CD4-positive, alpha-beta memory T cell (primary cell): ENCODE data around the gene PARP1. TPM values are rescaled to one million over a fixed set of nuclear protein-coding genes. Genes with fewer than 3 reads are reported as not detected.
A peak's percentile ranks its signal among the peaks of the same experiment; 100 is the strongest.

ENCODE experiments used
- CTCF ChIA-PET: fragments of 350-600 bp; sonication (Branson Sonifier 250); formaldehyde crosslinking; loops from one replicate; lab custom pipeline; 2021; ENCODE audit warnings: inconsistent platforms; ENCODE audit not compliant: partially characterized antibody; lab: Charles Lee
- POLR2A ChIA-PET: fragments of 350-600 bp; sonication (Branson Sonifier 250); formaldehyde crosslinking; loops from one replicate; lab custom pipeline; 2021; ENCODE audit not compliant: partially characterized antibody; lab: Charles Lee
- DNase-seq, 5 donors: peaks; one replicate each; pipeline versions ENCODE4 v3.0.0 to v3.0.0-alpha.2; 2020 to 2022; ENCODE audit warnings: mixed read lengths in 1 of 5
- H3K27ac ChIP-seq: one replicate; pipeline ENCODE4 v1.7.0; 2013; ENCODE audit warnings: low read depth, low read length
- H3K27me3 ChIP-seq: 2 replicates; pipeline ENCODE4 v1.7.0; 2013; ENCODE audit warnings: mild to moderate bottlenecking, low read length, moderate library complexity; ENCODE audit not compliant: insufficient read depth
- H3K36me3 ChIP-seq: 2 replicates; pipeline ENCODE4 v1.7.0; 2013; ENCODE audit warnings: mild to moderate bottlenecking, low read length, moderate library complexity; ENCODE audit not compliant: insufficient read depth
- H3K4me1 ChIP-seq: 2 replicates; pipeline ENCODE4 v1.7.0; 2013; ENCODE audit warnings: mild to moderate bottlenecking, low read length, moderate library complexity; ENCODE audit not compliant: insufficient read depth
- H3K4me3 ChIP-seq, 2 donors: one replicate each; pipeline ENCODE4 v1.7.0; 2013; ENCODE audit warnings: low read length in 2 of 2, mild to moderate bottlenecking in 1 of 2
- H3K9me3 ChIP-seq, 2 donors: one replicate each; pipeline ENCODE4 v1.7.0; 2013; ENCODE audit warnings: low read length in 2 of 2, control low read depth in 1 of 2; ENCODE audit not compliant: control insufficient read depth in 1 of 2
- H3K27ac Mint-ChIP-seq, 7 donors: one replicate each; pipeline ENCODE4 v1.8.0; 2020 to 2021; ENCODE audit warnings: mixed read lengths in 7 of 7, mild to moderate bottlenecking in 6 of 7, inconsistent platforms in 3 of 7, moderate library complexity in 3 of 7
- H3K27me3 Mint-ChIP-seq, 2 donors: one replicate each; pipeline ENCODE4 v1.8.0; 2020 to 2021; ENCODE audit warnings: mixed read lengths in 2 of 2
- H3K36me3 Mint-ChIP-seq, 2 donors: one replicate each; pipeline ENCODE4 v1.8.0; 2020 to 2021; ENCODE audit warnings: mixed read lengths in 2 of 2, inconsistent platforms in 1 of 2, mild to moderate bottlenecking in 1 of 2
- H3K4me1 Mint-ChIP-seq, 4 donors: one replicate each; pipeline ENCODE4 v1.8.0; 2020 to 2021; ENCODE audit warnings: mixed read lengths in 4 of 4, mild to moderate bottlenecking in 1 of 4
- H3K4me3 Mint-ChIP-seq, 8 donors: one replicate each; pipeline ENCODE4 v1.8.0; 2020 to 2021; ENCODE audit warnings: mixed read lengths in 8 of 8, mild to moderate bottlenecking in 7 of 8, moderate library complexity in 6 of 8, inconsistent platforms in 3 of 8
- H3K9me3 Mint-ChIP-seq, 8 donors: one replicate each; pipeline ENCODE4 v1.8.0; 2020 to 2021; ENCODE audit warnings: mixed read lengths in 8 of 8, mild to moderate bottlenecking in 5 of 8, inconsistent platforms in 3 of 8, moderate library complexity in 1 of 8
- intact Hi-C: fragments of 100-400 bp; cut with micrococcal nuclease; formaldehyde crosslinking; loops from one replicate; pipeline ENCODE4 v1.15.1; 2023
- polyA plus RNA-seq, 2 donors: library from polyadenylated mRNA; unstranded; fragments of 300-500 nt; fragmentation: Illumina TruSeq; gene quantifications; one replicate each; pipeline ENCODE4 v1.2.3, GENCODE V29; 2021
- total RNA-seq, 2 experiments: library from RNA; stranded (reverse); gene quantifications; one replicate each; pipeline ENCODE4 v1.2.3, GENCODE V29; 2021

The PARP1 gene
- total and polyA plus RNA-seq, 4 experiments from 2014 or later = 73.0 to 148 (median 125) TPM

DNA sequence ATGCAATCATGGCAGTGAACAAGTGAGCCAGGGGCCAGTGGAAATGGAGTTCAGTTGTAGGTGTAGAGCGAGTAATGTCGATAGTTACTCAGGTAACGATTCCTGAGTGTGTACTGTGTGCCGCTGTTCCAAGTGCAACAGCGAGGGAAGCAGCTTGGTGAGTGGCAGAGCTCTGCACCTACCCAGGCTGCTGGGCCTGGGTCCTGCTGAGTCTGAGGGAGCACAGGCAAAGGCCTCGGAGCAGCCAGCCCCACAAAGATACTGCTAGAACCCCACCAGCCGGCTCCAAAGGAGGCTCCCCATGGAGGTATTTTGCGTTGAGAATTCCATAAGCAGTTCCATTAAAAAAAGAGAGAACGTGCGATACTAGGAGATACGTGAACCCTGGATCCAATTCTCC, 23.2 kb downstream of the PARP1 start:
- Mint-ChIP-seq H3K4me3 (no peak overlapping the region), H3K9me3 (no peaks in the 10 kb centered on the region), H3K27me3 (no peaks in the 10 kb centered on the region), H3K4me1 (no peaks in the 10 kb centered on the region), H3K27ac (no peak overlapping the region), H3K36me3 (peaks cover 75 to 94% of the 10 kb centered on the region in 2 donors)
- intact Hi-C loops = no loop called here
- ChIA-PET CTCF (no interaction called here), POLR2A (no interaction called here)
- Histone ChIP-seq H3K4me3 (no peak overlapping the region), H3K36me3 (peaks cover 93% of the 10 kb centered on the region), H3K27me3 (no peaks in the 10 kb centered on the region), H3K9me3 (no peaks in the 10 kb centered on the region), H3K4me1 (no peaks in the 10 kb centered on the region), H3K27ac (no peak overlapping the region)
- no peak for DNase-seq

DNA sequence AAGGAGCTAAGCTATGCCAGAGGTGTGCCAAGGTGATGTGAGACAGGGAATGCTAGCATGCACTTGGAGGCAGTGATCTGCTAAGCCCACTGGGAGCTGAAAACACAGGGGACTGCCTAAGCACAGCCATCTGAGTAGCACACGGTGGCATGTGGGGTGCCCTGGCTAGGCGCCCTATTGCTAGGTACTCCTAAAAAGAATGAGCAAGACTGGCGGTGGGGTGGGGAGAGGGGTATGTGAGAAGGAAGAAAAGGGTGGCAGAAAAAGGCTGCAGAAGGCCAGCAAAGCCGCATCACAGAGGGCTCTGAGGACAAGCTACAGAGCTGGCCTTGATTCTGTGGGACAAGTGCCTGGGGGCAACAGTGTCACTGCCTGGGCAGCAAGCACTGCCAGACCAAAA, 23.9 kb downstream of the PARP1 start:
- H3K4me3 Mint-ChIP-seq = no peak overlapping the region
- Histone ChIP-seq H3K36me3 (peaks cover 94% of the 10 kb centered on the region), H3K4me3 (no peak overlapping the region), H3K4me1 (no peaks in the 10 kb centered on the region), H3K27ac (no peak overlapping the region), H3K9me3 (no peaks in the 10 kb centered on the region), H3K27me3 (no peaks in the 10 kb centered on the region)
- ChIA-PET CTCF (interaction anchor here (1.1 kb wide), 1 partner anchor 24 kb away, joined by 4 read pairs; the partner anchor contains the start of gene PARP1), POLR2A (no interaction called here)
- H3K27ac Mint-ChIP-seq = no peak overlapping the region
- no peaks in the 10 kb centered on the region for H3K4me1 Mint-ChIP-seq
- H3K36me3 Mint-ChIP-seq = peaks cover 80 to 95% of the 10 kb centered on the region in 2 donors
- no peak for DNase-seq
- no peaks in the 10 kb centered on the region for H3K9me3 Mint-ChIP-seq
- H3K27me3 Mint-ChIP-seq = no peaks in the 10 kb centered on the region
- intact Hi-C loops = no loop called here

- H3K4me1 ChIP-seq = no peaks in the 10 kb centered on the region
- no peak overlapping the region for H3K4me3 Mint-ChIP-seq
- no peak overlapping the region for H3K27ac Mint-ChIP-seq
- intact Hi-C loops = no loop called here
- ChIA-PET POLR2A (no interaction called here), CTCF (interaction anchor here (0.9 kb wide), 1 partner anchor 26 kb away, joined by 3 read pairs; the partner anchor contains the start of gene PARP1)
- no peak overlapping the region for H3K4me3 ChIP-seq
- H3K27ac ChIP-seq = no peak overlapping the region
- H3K9me3 ChIP-seq = no peaks in the 10 kb centered on the region
- H3K4me1 Mint-ChIP-seq = no peaks in the 10 kb centered on the region
- peaks cover 81 to 95% of the 10 kb centered on the region in 2 donors for H3K36me3 Mint-ChIP-seq
- no peaks in the 10 kb centered on the region for H3K27me3 Mint-ChIP-seq
- H3K27me3 ChIP-seq = no peaks in the 10 kb centered on the region
- no peak for DNase-seq
- H3K36me3 ChIP-seq = peaks cover 96% of the 10 kb centered on the region
- H3K9me3 Mint-ChIP-seq = no peaks in the 10 kb centered on the region
Observed at GRCh38 chr1:226382030-226382429, 25.9 kb downstream of the PARP1 start.

DNA sequence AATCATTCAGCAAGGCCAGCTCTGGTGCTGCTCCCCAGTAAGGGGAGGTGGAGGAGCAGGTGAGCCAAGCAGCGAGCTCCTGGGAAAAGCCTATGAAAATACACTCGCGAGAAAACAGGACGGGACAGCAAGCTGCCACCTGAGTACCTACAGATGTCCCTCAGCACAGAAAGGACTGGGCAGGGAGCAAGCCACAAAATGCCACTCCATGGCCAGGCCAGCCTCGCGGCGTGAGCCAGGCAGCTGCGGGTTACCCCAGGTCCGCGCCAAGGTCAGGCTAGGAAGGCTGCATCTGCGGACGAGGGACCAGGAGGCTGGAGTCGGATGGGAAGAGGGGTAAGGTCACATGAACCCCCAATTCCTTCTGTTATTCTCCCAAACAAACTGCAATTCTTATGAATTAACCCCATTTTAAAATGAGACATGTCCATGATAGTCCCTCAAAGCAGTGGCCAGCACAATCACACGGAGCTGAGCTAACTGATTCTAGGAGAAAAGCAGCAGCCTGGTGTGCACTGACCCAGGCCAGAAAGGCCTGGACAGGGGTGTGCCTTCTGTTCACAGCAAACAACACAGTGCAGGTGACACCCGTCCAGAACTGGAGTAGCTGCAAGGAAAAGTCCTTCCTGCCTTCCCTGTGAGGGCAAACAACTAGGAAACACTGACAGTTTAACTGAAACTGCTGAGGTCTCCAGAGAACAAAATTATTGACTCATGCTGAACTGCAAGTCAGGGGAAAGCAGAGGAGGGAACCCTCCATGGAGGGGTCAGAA, 26.5 kb downstream of the PARP1 start:
- H3K27me3 Mint-ChIP-seq = no peaks in the 10 kb centered on the region

DNA sequence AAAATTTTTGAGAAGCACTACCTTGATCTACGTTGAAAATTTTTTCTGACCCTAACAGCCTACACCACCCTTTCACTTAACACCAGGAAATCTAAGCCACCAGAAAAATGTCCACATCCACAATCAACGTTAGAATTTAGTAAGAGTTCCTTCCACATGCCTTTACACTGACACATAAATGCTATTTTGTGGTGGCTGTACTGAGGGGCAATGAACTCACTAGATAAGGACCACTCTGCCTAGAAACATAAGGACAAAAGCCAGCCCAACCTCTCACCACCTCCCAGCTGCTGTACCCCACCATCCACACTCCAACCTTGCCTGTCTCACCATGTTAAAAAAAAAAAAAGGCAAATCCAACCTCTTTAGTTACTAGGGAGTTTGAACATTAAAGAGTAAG, 29.8 kb downstream of the PARP1 start:
- no peak for DNase-seq
- H3K36me3 ChIP-seq = peaks cover 97% of the 10 kb centered on the region
- POLR2A ChIA-PET = no interaction called here
- H3K27ac Mint-ChIP-seq = peak overlapping the region in 2 of 7 donors; percentile 43 to 68
- H3K27me3 ChIP-seq = no peaks in the 10 kb centered on the region
- H3K27me3 Mint-ChIP-seq = no peaks in the 10 kb centered on the region
- no peak overlapping the region for H3K27ac ChIP-seq
- H3K4me3 Mint-ChIP-seq = no peak overlapping the region
- H3K4me1 ChIP-seq = no peaks in the 10 kb centered on the region
- no peaks in the 10 kb centered on the region for H3K4me1 Mint-ChIP-seq
- no peaks in the 10 kb centered on the region for H3K9me3 ChIP-seq
- CTCF ChIA-PET = no interaction called here
- intact Hi-C loops = no loop called here
- H3K9me3 Mint-ChIP-seq = peaks cover 0 to 1% (median 0%) of the 10 kb centered on the region in 8 donors
- peaks cover 79 to 98% of the 10 kb centered on the region in 2 donors for H3K36me3 Mint-ChIP-seq
- no peak overlapping the region for H3K4me3 ChIP-seq

More for the DNA sequence above, 26.5 kb downstream of the PARP1 start:
- ChIA-PET CTCF (no interaction called here), POLR2A (no interaction called here)
- Mint-ChIP-seq H3K9me3 (no peaks in the 10 kb centered on the region), H3K27ac (peak overlapping the region in 1 of 7 donors; percentile 20), H3K4me1 (no peaks in the 10 kb centered on the region), H3K36me3 (peaks cover 85 to 96% of the 10 kb centered on the region in 2 donors), H3K4me3 (no peak overlapping the region)
- Histone ChIP-seq H3K4me1 (no peaks in the 10 kb centered on the region), H3K4me3 (no peak overlapping the region), H3K27ac (no peak overlapping the region), H3K27me3 (no peaks in the 10 kb centered on the region), H3K36me3 (peaks cover 98% of the 10 kb centered on the region), H3K9me3 (no peaks in the 10 kb centered on the region)
- intact Hi-C loops = no loop called here
- no peak for DNase-seq

DNA sequence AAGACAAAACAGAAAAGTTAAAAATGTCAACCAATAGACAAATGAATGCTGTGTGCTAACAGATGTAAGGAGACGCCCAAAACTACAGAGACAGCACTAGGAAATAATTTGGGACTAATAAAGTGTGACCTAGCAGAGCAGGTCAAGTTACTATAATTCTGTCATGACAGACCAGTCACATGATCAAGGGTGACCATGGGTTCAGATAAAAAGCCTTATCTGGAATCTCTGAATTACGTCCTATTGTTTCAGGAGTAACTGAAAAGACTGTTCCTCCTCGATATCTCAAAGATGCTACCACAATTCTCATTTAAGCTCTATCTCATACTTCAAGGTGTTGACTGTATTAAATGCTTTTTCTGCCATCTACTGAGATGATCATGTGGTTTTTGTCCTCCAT, 31.6 kb downstream of the PARP1 start:
- peaks cover 97% of the 10 kb centered on the region for H3K36me3 ChIP-seq
- POLR2A ChIA-PET = no interaction called here
- no peaks in the 10 kb centered on the region for H3K27me3 ChIP-seq
- peaks cover 0 to 1% (median 0%) of the 10 kb centered on the region in 8 donors for H3K9me3 Mint-ChIP-seq
- CTCF ChIA-PET = no interaction called here
- H3K27ac Mint-ChIP-seq = no peak overlapping the region
- no peak for DNase-seq
- no peaks in the 10 kb centered on the region for H3K9me3 ChIP-seq
- no peak overlapping the region for H3K4me3 ChIP-seq
- intact Hi-C loops = no loop called here
- H3K36me3 Mint-ChIP-seq = peaks cover 83 to 100% of the 10 kb centered on the region in 2 donors
- no peaks in the 10 kb centered on the region for H3K4me1 Mint-ChIP-seq
- H3K4me1 ChIP-seq = no peaks in the 10 kb centered on the region
- H3K27me3 Mint-ChIP-seq = no peaks in the 10 kb centered on the region
- H3K27ac ChIP-seq = no peak overlapping the region
- no peak overlapping the region for H3K4me3 Mint-ChIP-seq

DNA sequence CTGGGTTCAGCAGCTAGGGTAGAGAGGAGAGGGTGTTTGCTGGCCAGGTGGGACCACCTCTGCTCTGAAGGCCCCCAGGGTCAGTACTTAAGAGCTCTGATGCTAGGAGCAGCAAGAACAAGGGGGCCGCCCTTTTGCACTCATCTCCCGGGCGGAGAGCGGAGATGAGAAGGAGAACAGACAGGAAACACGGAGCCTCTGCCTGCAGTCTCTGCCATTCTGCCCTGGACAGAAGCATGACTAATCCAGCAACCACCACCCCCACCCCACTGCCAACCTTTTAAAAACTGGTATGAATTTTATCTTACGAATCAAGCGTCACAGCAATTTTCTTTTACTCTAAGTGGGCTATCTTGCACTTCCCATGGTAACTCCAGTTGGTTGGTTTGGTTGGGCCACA, 34.5 kb downstream of the PARP1 start:
- peak overlapping the region in 1 of 7 donors; percentile 30 for H3K27ac Mint-ChIP-seq

More for the DNA sequence above, 34.5 kb downstream of the PARP1 start:
- DNase-seq = no peak
- peaks cover 95% of the 10 kb centered on the region for H3K36me3 ChIP-seq
- intact Hi-C loops = no loop called here
- H3K27me3 ChIP-seq = no peaks in the 10 kb centered on the region
- no peaks in the 10 kb centered on the region for H3K4me1 ChIP-seq
- H3K27me3 Mint-ChIP-seq = no peaks in the 10 kb centered on the region
- no peak overlapping the region for H3K4me3 Mint-ChIP-seq
- POLR2A ChIA-PET = no interaction called here
- no peaks in the 10 kb centered on the region for H3K4me1 Mint-ChIP-seq
- H3K36me3 Mint-ChIP-seq = peaks cover 76 to 98% of the 10 kb centered on the region in 2 donors
- no peaks in the 10 kb centered on the region for H3K9me3 ChIP-seq
- no peak overlapping the region for H3K27ac ChIP-seq
- no peak overlapping the region for H3K4me3 ChIP-seq
- peaks cover 0 to 1% (median 0%) of the 10 kb centered on the region in 8 donors for H3K9me3 Mint-ChIP-seq
- CTCF ChIA-PET = interaction anchor here (1.3 kb wide), 1 partner anchor 33 kb away, joined by 3 read pairs; no protein-coding TSS in a partner anchor
